ENCODE data around the gene CCDC174.

Gene CCDC174

DNA sequence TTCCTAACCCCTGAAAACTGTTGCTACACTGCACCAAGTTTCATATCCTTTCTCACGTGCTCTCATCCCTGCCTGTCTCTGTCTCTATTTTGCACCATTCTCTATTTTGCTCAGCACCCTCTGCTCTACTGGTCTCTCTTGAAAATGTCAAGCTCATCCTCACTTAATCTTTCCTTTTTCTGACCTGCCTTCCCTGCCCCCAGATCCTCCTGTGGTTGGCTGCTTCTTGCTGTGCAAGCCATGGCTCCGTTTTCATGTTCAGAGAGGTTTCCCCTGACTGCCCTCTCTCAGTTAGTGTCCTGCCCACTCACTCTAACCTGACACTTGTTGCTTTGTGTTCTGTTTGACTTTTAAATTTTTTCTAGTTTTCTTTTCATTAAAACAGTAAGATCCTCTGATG lies 6.0 kb downstream of the CCDC174 start:
- DNase-seq = no peak

DNA sequence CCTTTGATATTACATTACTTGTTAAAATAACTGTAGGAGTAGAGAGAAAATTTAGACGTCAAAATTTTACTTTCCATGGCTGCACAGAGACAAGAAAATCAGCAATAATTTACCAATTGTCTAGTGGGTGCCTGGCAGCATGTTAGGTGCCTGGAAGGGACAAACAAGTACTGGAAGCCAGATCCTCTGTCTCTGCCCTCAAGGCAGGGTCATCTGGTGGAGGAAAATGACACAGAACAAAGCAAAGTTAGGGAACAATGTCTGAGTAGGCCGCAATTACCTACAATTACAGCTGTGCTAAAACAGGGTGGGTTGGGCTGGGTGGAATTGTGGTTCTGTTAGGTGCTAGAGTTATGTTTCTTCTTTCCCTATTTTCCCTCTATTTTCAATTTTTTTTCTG lies 7.4 kb downstream of the CCDC174 start:
- no peak for DNase-seq

DNA sequence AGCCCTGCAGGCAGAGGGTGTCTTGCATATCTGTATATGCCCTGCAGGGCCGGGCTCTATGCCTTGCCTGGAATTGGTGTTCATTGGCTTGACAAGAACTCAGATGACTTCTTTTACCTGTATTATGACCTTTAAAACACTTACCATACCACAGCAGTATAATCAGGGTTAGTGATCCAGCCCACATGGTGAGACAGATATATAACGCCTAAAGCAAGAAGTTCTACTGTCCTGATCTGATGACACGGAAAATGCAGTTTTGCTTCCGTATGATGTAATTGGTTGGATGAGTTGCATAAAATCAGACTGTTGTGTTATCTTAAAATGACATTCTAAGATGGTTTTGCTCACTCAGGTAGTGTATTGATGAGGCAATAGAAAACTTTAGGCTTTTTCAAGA lies 9.4 kb downstream of the CCDC174 start:
- no peak for DNase-seq

DNA sequence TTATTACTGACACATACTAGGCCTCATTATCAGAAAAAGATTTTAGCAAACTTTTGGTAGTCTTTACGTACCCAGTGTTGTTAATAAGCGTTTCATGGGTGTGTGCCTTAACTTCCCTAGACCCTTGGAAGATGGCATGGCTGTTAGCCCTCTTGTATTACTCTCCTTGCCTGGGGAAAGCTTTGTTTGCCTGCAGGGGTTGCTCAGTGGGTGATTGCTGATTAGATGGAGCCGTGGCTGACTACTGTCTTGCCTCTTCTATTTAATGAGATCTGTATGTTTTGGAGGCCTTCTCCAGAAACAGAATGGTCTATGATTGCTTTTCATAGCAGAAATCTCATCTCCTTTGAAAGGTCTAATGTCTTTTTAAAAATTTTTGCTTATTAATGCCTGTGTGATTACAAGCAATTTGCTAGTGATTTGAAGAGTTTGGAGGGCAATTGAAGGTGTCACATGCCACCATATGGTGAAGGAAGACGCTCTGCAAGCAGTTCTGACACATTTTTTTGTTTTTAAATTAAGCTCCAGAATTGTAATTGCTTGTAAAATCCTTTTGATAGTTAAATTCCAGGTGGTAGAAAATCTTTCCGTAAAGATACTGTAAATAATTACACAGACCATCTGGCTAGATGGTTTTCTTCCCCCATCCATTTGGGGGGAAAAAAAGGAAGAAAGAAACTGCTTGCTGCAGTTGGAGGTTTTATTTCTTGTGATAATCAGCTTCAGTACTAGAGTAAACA lies 12.0 kb downstream of the CCDC174 start:
- no peak for DNase-seq

DNA sequence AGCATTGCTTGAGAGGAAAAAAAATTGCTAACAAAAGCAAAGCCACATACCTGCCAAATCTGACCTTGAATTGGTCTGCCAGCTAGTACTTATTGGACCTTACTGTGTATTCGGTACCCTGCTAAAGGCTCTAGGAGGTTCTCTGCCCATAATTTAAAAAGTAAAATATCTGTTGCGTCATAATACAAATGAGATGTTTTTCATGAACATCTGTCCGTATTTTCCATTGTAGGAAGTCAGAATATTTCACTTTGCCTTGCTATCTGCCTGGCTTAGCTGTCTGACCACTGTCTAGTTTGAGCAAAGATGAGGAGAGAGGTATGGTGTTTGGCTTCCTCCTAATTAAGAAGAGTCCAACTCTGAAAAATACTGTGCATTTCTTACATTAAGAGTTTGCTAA lies 12.6 kb downstream of the CCDC174 start:
- DNase-seq = no peak

DNA sequence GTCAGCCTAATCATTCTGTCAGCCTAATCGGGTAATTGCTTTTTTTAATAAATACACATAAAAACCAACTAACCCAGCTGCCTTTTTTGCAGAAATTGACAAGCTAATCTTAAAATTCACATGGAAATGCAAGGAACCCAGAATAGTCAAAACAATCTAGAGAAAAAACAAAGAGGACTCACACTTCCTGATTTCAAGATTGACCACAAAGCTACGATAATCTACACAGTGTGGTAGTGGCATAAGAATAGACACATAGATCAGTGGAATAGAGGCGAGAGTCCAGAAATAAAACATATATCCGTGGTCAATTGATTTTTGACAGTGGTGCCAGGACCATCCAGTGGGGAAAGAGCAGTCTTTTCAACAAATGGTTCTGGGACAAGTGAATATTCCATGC lies 21.0 kb downstream of the CCDC174 start:
- no peak for DNase-seq

DNA sequence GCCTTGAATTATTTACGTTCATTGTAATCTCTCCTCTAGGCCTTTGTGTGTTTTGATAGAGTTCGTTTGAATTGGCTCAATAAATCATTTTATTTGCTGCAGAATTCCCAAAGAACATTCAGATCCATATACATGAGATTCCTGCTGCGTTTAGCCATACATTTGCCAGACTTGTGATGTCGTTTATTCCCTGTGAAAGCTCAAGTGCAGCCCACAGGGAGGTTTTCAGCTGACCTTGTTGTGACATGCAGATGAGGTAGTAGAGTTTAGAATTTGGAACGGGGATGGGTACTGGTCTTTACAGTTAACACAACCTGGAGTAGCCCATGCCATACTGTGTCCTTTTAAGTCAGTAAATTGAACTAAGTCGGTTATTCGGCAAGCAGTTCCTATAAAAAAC lies 23.3 kb downstream of the CCDC174 start, which contains the start of gene C3orf20:
Gene C3orf20 (plus strand): TSS at position 301 of the 400 bp plus-strand sequence. CDS start 7,573 bp downstream, outside the sequence.
- DNase-seq = no peak

DNA sequence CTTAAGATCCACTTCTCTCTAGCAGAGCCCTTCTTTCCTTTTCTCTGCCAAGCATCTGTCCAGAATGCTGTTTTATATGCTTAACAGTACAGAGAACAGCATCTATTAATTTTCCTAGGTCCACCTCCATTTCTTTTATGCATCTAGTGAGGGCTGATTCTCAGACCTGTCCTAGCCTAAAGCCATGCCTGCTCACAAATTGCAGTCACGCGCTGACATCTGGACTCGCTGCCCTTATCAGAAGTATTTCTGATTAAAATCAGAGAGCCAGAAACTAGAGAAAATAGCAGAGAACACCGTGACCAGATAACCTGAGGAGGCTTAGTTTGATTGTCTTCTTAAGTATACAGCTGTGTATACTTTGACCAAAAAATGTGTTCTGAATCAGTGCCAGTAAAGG lies 25.3 kb downstream of the CCDC174 start:
- DNase-seq = no peak

DNA sequence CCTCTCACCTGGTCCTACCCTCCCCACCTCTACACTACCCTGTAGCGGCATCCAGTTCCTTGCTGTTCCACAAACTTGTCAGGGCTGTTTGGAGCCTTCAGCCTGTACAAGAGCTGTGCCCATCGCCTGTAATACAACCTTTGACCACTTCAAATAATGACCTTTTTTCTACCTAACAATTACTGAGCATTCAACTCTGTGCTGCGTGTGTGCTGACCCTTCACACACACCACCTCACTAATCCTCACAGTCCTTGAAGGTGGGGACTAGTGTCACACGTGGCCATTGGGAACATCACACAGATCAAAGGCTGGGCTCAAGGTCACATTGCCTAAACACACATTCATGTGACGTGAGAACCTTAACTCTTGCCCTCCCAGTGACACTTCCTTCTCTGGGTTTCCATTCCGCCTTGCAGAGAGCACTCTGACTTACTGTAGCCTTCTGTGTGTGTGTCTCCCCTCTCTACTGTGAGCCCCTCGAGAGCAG lies 26.5 kb downstream of the CCDC174 start:
- no peak for DNase-seq

DNA sequence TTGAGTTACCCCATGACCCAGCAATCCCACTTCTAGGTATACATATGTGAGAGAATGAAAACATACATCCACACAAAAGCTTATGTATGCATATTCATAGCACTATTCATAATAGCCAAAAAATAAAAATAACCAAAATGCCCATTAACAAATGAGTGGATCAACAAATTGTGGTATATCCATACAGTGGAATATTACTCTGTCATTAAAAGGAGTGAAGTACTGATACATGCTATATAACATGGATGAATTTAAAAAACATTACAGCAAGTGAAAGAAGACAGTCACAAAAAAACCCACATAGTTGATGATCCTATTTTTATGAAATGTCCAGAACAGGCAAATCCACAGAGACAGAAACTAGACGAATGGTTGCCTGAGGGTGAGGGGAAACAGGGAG lies 28.6 kb downstream of the CCDC174 start:
- no peak for DNase-seq

DNA sequence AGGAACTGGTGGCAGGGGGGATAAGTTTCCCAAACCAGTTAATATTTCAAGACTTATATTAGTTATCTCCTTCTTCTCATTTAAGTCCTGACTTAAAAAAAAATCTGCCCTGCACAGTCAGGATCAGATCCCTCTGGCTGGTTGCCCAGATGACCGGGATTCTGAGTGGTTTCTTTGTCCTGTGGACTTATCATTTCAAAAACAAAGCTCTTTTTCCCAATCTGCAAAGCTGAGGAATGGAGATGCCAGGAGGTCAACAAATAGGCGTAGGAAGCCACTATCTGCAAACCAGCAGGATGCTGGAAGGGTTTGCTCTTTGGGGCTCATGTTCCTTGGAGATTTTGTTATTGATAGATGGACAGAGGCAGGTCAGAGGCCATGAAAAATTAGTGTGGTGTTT lies 29.2 kb downstream of the CCDC174 start:
- DNase-seq = no peak

DNA sequence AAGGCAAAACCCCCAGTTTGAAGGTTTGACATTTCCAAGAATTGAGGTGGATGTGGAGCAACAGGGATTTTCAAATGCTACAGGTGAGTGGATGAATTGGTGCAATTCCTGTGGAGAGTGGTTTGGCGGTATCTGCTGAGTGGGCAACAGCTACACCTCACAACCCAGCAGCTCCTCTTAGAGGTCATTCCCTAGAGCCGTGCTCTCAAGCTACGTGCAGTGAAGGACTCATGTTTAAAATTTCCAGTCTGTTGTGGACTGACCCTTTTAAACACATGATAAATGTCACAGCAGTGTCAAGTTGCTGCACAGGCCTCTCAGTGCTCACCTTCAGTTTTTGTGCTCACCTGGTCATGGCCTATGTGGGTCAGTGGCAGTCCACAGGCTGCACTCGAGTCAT lies 32.9 kb downstream of the CCDC174 start:
- DNase-seq = no peak

DNA sequence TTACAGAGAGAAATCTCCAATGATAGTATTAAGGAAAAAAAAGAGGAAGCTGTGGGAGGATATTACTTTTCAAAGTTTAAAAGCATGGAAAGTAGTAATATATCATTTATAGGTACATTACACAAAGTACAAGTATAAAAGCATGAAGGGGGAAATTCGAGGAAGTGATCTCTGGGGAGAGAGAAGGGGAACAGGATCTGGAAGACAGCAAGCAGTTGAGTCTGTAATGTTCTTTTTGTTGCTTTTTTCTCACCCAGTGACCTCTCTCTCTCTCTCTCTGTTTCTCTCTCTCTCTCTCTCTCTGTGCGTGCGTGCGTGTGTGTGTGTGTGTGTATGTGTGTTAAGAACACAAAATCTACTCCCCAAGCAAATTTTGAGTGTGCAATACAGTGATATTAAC lies 33.6 kb downstream of the CCDC174 start:
- no peak for DNase-seq

DNA sequence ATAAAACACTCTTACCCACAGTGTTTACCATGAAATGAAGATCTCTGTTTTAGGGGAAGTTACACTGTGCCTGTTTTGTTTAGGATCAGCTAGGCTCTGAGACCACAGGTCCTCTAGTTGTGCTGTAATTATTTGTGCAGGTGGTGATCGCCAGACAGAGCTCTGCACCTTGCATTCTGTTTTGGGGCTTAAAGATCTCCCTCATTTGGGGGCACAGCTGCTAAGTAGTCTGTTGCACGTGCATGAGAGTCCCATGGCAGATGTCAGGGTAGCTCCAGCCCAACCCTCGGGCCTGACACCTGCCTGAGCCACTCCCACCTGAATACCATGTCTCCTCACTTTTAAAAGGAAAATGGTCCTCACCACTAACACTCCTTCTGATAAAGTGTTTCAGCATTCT lies 35.8 kb downstream of the CCDC174 start:
- DNase-seq = no peak

DNA sequence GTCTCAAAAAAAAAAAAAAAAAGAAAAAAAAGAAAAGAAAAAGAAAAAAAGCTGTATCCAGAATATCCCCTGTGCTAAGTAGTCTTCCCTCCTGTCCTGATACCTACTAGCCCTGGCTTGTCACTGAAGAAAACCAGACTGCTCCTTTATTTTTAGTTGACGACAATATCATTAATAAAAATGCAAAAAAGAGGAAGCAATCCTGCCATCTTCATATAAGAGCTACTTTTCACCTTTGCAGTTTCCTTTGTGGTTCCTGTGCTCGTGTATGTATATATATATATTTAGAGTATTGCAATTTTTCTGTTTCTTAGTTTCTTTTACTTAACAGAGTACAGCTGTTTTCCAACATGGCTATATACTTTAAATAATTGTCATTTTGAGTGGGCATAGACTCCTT lies 37.0 kb downstream of the CCDC174 start:
- no peak for DNase-seq

DNA sequence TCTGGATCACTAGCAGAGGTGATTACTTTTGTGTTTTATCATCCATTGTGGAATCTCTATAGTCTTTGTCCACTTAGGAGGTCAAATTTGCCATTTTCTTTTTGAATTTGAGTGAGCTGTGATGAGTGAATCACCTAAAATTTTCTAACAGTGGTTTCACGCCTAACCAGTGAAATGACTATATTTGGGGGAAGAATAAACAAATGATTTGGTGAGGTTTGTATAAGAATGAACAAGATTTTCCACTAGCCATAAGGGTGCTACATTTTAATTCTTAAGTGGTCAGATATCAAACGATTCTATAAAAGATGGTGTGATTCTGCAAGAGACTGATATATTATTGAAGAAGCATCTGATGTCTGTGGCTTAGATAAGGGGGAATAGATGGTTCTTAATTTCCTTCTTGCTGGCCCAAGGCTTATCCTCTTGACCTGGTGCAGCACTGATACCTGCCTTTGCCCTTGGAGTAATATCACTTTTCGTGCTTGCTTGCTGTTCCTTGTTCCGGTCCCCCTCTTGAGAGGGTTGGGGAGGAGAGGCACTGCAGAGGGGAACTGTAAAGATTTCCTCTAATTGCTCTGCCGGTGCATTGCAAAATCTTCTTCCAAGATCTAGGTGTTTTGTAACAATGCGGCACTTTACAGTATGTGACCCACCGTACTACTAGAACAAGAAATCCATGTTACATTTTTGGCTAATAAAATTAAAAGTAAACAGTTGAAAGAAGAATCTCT lies 37.9 kb downstream of the CCDC174 start:
- no peak for DNase-seq

DNA sequence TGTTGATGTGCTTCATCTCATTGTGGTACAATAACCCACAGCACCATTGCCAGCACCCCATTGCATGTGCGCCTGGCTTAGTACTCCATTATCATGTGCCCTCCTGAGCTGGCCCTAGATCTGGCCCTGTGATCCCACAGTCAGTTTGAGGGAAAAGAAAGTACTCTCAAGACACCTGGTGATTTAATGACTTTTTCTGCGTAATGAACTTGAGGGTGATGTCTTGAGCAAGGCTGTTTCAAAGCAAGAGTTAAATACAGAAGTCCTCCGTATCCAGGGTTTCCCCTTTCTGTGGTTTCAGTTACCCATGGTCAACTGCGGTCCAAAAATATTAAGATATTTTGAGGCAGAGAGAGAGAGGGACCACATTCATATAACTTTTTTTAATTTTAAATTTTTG lies 39.7 kb downstream of the CCDC174 start:
- DNase-seq = no peak

DNA sequence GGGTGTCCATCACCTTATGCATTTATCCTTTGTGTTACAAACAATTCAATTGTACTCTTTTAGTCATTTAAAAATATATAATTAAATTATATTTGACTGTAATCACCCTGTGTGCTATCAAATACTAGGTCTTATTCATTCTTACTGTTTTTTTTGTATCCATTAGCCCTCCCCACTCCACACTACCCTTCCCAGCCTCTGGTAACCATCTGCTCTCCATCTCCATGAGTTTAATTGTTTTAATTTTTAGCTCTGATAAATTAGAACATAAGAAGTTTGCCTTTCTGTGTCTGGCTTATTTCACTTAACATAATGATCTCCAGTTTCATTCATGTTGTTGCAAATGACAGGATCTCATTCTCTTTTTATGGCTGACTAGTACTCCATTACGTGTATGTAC lies 40.2 kb downstream of the CCDC174 start:
- no peak for DNase-seq

DNA sequence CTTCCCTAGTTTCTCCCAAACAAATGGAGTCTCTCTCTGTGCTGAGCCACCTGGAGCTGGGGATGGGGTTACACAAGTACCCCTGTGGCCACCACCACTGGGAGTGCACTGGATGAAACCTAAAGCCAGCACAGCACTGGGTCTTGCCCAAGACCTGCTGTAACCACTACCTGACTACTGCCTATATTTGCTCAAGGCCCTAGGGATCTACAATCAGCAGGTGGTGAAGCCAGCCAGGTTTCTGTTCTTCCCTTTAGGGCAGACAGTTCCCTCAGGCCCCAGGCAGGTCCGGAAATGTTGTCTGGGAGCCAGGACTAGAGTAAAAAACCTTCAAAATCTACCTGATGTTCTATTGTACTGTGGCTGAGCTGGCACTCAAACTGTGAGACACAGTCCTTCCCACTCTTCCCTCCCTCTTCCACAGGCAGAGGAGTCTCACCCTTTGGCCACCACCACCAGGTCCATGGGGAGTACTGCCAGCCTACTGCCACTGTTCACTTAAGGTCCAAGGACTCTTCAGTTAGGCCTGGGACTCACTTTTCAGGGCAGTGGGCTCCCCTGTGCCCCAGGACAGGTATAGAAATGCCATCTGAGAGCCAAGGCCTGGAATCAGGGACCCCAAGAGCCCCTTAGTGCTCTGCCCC lies 47.2 kb downstream of the CCDC174 start:
- no peak for DNase-seq

DNA sequence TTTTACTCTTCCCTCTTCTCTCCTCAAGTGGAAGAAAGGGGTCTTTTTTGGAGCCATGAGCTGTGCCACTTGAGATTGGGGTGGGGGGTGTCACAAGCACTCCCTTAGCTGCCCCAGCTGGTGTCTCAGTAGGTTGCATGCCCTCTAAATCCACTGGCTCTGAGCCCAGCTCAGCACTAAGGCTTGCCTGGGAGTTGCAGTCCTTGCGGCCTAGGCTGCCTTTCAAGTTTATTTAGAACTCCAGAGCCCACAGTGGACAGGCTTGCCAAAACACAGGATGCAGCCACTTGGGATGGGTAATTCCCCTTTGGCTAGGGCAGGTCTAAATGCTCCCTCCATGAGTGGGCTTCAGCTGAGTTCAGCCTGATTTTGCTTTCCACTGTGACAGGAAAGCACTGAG lies 48.1 kb downstream of the CCDC174 start:
- no peak for DNase-seq

DNA sequence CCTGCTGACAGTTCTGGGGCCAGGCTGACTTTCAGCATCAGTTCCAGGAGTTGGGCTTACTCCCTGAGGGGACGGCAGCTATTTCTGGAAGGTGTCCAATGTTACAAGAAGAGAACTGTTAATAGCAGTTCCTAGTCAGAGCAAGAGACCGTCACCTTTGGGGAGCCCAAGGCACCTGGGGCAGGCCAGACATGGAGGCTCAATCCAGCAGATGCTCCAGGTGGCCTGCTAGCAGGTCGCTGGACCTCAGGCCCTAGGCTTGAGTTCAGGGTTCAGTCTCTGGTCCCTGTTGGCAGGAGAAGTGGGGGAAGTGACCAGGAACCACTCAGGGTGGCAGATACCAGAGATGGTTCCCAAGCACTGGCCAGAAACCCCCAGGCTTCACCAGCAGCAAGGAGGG lies 49.3 kb downstream of the CCDC174 start:
- no peak for DNase-seq

DNA sequence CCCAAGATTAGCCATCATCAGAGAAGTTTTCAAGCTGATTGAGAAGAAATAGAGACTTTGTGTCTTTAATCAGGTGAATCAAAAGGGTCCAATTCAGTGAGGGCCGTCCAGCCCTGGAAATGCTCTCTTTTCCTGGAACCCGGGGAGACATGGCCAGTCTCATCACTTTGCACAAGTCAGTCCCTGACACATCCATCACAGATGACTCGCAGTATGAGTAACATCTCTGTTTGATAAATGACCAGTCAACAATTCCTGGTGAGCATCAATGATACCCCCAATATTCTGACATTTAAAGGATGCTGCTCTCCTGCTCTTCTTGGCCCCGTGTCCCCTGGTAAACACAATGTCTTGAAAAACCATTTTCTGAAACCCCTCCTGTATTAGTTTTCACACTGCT lies 50.1 kb downstream of the CCDC174 start:
- no peak for DNase-seq

DNA sequence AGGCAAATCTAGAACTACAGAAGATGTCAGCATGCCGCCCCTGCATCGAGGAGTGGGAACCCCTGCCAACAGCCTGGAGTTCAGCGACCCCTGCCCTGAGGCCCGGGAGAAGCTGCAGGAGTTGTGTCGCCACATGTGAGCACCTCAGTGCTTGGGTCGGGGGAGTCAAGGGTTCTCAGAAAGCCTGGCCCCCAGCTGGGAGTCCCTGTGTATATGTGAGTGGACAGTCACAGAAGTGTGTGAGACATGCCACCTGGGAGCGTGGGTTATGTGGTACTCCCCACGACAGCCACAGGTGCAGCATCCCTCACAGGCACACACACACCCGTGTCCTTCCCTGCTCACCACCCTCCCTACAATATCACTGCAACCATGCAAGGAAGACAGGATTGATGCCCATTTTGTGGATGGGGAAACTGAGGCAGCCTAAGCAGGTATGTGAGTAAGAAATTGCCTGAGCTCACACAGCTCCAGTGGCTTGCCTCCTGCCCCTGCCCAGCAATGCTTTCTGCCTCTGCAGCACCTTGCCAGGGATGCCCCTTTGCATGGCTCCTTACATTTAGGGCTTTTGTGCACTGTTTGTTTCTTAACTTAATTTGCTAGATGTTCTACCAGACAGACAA lies 51.7 kb downstream of the CCDC174 start:
- DNase-seq = no peak

DNA sequence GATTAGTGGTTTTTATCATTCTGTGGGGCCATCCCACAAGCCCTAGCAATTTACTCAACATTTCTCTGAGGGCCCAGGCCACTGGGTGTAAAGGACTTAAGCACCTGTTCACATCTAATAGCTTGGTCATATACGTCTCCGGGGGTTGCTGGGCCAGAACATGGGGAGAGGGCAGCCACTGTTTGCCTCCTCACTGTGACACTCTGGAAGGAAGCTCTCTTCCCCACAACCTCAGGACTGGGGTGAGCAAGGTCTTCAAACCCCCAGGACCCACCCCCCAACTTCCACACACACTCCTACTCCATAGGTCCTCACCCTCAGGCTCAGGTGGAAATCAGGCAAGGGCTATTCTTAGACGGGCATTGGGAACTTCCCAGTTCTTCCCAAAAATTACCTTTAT lies 52.2 kb downstream of the CCDC174 start:
- no peak for DNase-seq
